Measurements from ENCODE around the gene L3MBTL3. TPM values are rescaled to one million over a fixed set of nuclear protein-coding genes. Genes with fewer than 3 reads are reported as not detected.
A peak's percentile ranks its signal among the peaks of the same experiment; 100 is the strongest.
"Not testable (repeated sequence)": the region's sequence is repeated elsewhere in the genome, so short reads cannot be mapped to it uniquely, and the experiment has no call there.

L3MBTL3 gene
- total RNA-seq, 1 experiment from 2014 or later: 5.2 TPM

DNA sequence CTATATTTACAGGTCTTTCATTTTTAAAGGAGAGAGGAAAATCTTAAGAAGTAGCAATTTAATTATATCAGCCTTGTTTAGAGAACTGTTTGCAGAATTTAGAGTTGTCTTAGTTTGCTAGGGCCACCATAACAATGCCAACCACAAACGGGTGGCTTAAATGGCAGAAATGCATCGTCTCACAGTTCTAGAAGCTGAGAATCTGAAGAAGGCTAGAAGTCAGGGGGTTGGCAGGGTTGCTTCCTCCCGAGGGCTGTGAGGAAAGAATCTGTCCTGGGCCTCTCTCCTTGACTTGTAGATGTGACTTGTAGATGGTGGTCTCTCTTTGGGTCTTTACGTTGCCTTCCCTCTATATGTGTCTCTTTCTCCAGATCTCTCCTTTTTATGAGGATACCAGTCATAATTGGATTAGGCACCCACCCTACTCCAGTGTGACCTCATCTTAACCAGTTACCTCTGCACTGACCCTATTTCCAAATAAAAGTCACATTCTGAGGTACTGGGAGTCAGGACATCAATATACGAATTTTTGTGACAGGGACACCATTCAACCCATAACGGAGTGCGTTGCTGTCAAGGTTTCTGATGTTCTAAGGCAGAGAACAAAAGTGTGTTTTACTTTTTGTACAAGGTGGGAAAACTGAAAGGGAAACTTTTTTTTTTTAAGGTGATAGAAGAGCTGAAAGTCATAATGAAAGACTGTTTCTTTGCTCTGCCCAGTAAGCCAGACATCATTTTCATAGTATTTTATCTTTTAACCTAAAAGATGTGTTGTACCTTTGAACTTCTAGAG is 119.9 kb downstream of the L3MBTL3 start:
- no peak for DNase-seq (ENCODE audit: low read depth)

DNA sequence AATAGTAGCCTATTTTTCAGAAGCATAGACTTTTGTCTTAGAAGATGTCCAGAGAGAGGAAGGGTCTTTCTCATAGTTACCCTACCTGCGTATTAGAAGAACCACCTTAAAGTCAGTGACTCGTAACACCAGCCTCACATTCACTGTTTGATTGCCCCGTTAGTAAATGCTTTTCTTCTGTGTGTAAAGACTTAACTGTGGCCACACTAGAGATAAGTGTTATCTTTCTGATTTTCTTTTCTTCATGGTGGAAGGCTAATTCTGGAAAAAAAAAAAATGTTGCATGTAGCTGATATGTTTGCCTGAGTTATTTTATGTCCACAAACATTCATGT is 120.5 kb downstream of the L3MBTL3 start:
- no peak for DNase-seq (ENCODE audit: low read depth)

DNA sequence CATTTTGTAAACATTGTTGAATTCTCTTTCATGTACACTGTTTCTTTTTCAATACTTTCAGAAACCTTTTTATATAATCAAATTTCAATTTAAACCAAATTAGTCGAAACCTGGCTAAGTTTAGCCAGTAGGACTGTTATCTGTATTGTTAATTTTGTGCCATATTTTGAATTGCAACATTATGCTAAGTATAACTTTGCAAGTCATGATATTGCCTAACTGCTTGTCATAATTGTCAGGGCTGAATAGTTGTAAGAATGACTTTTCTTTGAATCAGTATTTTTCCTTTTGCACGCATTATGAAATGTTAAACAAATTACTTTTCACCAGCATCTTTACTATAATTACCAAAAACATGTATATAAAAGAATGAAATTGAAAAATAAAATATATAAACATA is 121.7 kb downstream of the L3MBTL3 start:
- no peak for DNase-seq (ENCODE audit: low read depth)

DNA sequence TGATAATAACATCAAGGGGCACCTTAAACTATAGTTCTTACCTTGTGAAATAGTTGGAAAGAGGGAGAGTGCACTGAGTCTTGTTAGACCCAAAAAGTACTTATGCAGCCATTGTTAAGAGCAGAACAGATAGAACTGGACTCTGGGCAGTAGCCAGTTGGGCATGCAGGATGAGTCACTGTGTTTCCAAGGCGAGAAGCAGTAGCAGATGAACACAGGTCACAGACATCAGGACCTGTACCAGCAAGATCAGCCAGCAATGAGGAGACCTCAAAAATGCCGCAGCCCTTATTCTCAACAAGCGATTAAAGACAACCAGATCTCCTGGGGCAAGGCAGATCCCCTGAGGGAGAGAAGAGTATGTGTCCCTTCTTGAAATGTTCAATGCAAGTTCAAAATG is 125.3 kb downstream of the L3MBTL3 start:
- DNase-seq (ENCODE audit: low read depth): peak; percentile 7

DNA sequence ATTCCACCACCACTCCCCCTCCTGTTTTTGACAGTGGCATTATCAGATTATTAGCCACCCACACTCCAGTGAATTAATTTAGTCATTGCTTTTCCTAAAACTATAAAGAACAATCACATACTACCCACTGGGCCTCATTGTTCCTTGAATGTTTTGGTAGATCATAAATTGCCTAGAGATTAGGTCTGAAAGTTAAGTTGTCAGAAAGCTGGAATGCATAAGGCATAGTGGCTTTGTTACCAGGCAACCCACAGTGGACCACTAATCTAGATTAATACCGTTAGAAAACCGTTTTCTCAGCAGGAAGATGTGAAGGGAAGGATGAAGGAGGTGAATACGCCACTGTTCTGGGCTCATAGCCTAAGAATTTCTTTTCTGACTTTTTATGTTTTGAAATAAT is 128.7 kb downstream of the L3MBTL3 start:
- DNase-seq (ENCODE audit: low read depth): no peak

DNA sequence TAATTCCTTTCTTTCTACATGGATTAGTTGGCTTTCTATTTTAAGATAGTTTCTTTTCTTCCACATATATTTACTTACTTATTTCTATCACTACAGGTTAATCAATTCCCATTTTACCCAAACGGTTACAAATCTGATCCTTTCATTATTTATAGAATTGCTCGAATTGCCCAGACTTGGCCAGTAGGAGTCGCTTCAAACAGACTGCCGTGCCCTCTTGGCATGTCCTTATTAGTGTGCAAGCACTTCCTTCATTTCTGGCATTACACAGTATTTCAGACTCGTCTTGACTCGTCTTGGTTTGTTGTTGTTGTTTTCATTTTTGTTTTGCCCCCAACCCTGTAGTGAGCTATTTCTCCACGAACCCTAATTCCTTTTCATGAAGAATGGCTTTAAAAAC is 129.8 kb downstream of the L3MBTL3 start:
- DNase-seq (ENCODE audit: low read depth): peak; percentile 11

GRCh38 chr6:130149016-130149415 is 130.6 kb downstream of the L3MBTL3 start:
- not testable (repeated sequence) for DNase-seq (ENCODE audit: low read depth)

DNA sequence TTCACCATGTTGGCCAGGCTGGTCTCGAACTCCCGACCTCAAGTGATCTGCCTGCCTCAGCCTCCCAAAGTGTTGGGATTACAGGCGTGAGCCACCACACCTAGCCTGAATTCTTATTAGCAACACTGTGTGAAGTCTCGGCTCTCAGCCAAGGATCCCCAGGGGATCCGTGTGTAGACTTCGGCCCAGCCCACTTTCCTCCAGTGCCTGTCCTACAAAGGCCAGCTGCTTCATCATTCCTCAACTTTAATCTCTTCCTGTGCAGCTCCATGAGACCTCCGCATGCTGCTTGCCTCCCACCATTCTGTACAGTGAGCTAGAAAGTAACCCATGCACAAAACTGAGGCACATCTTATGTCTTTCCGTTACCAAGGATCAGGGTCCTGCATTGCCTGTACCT is 132.5 kb downstream of the L3MBTL3 start:
- DNase-seq (ENCODE audit: low read depth): no peak

DNA sequence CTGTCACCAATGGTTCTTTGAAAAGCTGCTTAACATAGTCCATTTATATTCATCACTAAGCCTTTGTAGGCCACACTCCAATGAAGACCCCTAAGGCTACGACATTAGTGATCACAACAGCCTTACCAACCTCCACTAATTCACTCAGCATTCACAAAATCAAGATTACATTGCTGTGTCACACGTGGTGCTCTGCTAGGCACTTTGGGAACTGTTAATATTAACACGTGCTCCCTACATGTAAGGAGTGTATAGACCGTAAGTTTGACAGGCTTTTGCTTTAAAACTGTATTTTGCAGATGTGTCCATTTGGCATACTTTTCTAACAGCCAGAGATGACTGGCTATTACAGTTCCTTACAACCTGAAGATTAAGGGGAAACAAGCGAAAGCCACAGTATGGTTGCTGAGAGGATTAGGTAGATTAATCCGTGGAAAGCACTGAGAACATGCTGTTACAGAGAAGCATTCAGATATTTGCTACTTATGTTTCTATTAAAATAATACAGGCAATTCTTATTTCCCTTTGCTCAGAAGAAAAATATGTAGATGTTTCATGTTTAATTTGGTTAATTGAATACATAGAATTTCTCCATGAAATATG is 134.6 kb downstream of the L3MBTL3 start:
- no peak for DNase-seq (ENCODE audit: low read depth)

DNA sequence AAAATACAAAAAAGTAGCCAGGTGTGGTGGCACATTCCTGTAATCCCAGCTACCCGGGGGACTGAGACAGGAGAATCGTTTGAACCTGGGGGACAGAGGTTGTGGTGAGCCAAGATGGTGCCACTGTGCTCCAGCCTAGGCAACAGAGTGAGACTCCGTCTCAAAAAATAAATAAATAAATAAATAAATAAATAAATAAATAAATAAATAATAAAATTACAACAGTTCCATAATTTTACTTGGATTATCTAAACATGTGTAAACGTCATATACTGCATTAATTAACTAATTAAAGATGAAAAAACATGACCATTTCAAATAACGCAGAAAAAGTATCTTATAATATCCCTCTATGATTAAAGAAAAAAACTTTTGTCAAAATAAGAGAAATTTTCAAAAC is 138.5 kb downstream of the L3MBTL3 start:
- DNase-seq (ENCODE audit: low read depth): no peak

GRCh38 chr6:130158056-130158455 is 139.7 kb downstream of the L3MBTL3 start:
- no peak for DNase-seq (ENCODE audit: low read depth)

DNA sequence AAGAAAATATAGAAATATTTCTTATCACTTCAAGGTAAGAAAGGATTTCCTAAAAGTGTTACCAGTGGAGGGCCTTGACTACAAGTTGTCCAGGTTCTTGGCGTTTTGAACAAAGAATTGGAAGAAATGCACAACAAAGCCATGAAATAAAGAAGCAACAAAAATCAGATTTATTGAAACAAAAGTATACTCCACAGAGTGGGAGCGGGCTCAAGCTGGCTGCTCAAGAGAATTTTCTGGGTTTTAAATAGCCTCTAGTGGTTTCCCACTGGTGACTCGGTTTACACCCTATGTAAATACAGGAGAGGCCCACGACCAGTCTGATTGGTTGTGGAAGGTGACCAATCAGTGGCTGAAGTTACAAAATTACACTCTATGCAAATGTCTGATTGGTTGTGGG is 140.2 kb downstream of the L3MBTL3 start:
- no peak for DNase-seq (ENCODE audit: low read depth)

GRCh38 chr6:130159956-130160355 is 141.6 kb downstream of the L3MBTL3 start:
- DNase-seq (ENCODE audit: low read depth): no peak

DNA sequence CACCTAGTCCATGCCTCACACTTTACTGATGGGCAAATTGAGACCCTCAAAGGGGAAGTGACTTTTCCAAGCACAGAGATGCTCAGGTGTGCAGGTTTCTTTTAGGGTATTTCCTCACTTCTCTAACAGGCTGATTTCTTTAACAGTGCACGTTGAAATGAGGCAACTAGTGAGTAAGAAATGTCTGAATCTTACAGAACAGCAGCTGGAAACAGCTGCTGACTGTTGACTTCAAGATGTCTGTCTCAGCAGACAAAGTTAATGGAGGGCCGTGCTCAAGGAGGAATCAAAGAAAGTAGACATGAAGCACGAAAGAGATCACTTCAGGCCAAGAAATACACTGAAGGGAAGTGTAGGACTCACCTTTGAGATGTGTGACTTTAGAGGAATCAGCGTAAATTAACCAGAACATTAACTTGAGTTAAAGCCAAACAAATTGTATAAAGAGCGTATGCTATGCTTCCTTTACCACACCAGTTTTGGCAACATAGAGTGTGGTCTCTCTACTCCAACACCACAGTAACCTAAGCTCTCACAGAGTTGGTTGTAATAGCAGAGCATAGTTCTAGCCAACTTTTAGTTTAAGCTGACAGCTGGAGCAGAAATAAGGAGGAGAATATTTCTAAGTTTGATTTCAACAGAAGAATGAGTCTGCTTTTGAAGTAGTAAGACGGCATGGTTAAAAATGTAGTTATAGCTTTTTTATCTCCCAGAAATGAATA is 143.5 kb downstream of the L3MBTL3 start:
- DNase-seq (ENCODE audit: low read depth): no peak

- no peak for DNase-seq (ENCODE audit: low read depth)
Observed at GRCh38 chr6:130162421-130162820, 144.0 kb downstream of the L3MBTL3 start.

DNA sequence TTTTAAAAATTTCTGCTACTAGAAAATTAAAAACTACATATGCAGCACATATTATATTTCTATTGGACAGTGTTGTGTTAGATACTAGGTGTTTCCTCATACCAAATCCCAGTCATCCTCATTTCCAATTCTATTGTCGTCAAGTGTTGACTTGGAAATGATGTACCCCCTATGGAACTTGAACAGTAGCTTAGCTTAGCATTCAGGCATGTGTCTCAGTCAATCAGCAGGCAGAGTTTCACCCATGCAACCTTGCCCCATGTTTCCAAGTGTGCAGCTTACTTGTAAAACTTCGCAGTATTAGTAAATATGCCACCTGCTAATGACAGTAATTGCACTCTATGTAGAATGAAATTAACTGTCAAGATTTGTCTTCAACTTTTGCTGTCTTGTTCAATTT is 144.9 kb downstream of the L3MBTL3 start:
- no peak for DNase-seq (ENCODE audit: low read depth)

DNA sequence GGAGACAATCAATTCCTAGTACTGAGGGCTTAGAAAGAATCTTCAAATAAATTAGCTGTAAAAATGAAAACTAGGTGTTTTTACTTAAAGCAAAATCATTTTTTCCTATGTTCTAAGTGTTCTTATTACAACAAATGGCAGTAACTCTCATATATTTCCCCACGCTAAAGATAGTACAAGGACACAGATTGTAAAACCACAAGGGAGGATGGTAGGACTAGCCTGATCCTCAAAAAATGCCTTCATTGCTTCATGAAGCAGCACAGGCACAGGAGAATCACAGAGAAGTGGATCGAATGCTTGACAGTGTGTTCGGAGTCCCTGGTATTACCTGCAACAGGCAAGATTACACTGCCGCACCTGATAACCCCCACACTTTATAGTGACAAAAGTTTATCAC is 145.9 kb downstream of the L3MBTL3 start:
- DNase-seq (ENCODE audit: low read depth): no peak

DNA sequence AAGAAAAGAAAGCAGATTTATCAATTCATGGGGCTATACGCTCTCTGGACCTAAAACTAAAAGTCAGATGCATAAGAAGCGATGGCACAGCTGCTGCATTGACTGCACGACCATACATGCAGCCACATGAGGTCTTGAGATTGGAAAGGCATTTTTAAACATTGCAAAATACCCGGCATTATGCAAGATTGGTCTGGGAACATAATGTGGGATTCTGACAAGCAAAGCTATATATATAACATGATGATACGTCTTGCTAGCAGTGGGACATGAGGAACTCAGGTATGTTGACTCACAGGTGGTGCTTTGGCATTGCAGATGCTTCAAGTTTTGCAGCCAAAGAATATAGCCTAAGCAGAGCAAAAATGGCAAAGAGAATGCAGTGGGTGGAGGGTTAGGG is 149.3 kb downstream of the L3MBTL3 start:
- no peak for DNase-seq (ENCODE audit: low read depth)

GRCh38 chr6:130170160-130170559 is 151.8 kb downstream of the L3MBTL3 start:
- DNase-seq (ENCODE audit: low read depth): not testable (repeated sequence)

- DNase-seq (ENCODE audit: low read depth): not testable (repeated sequence)
Observed at GRCh38 chr6:130173377-130174004, 155.1 kb downstream of the L3MBTL3 start.

GRCh38 chr6:130176378-130176777 is 158.0 kb downstream of the L3MBTL3 start:
- no peak for DNase-seq (ENCODE audit: low read depth)

DNA sequence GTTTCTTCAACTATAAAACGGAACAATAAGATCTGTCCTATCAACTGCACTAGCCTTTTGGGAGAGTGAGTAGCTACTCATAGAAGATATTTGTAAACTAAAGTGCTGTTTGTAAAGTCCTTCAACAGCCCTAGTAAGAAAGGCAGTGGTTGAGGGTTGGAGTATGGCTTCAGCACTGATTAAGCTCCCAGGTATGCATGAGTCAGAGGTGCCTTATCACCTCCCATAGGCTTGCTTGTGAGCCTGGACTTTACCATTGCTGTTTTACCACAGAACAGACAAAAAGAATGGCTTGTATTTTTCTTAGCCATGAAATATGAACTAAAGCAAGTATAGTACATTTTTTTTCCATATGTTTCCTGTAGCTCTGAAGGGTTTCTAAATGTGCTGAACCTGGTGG is 160.3 kb downstream of the L3MBTL3 start:
- peak; percentile 96 for DNase-seq (ENCODE audit: low read depth)

Data from HT1080 (cell line).